A204.1 (cell line): Measurements from ENCODE around the gene KCTD4.
"Not testable (repeated sequence)": the region's sequence is repeated elsewhere in the genome, so short reads cannot be mapped to it uniquely, and the experiment has no call there.

ENCODE experiments used
- FAIRE-seq: peaks from 2 replicates; lab custom pipeline; 2012; peaks lifted over from hg19 to GRCh38; lab: Jason Lieb, UNC

Gene KCTD4

DNA sequence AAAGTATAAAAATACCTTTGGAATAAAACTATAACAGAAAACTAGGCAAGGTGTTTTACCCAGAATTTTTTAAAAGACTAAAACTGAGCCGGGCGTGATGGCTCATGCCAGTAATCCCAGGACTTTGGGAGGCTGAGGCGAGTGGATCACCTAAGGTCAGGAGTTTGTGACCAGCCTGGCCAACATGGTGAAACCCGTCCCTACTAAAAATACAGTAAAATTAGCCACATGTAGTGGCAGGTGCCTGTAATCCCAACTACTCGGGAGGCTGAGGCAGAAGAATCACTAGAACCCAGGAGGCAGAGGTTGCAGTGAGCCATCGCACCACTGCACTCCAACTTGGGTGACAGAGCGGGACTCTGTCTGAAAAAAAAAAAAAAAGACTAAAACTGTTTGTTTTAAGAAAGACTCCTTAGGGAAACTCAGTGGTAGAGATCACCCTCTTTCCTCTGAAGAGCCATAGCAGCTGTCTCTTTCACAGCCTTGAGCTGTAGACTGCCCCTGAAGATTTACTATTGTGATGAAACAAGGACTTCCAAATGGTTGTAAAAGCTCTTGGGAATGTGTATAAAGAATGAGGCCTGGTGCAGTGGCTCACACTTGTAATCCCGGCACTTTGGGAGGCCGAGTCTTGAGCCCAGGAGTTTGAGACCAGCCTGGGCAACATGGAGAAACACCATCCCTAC lies 14.7 kb upstream of the KCTD4 start:
- no peak for FAIRE-seq

GRCh38 chr13:45209229-45209628 lies 8.4 kb upstream of the KCTD4 start:
- FAIRE-seq, result no peak

- no peak for FAIRE-seq
Observed at GRCh38 chr13:45208132-45208531, 7.3 kb upstream of the KCTD4 start.

DNA sequence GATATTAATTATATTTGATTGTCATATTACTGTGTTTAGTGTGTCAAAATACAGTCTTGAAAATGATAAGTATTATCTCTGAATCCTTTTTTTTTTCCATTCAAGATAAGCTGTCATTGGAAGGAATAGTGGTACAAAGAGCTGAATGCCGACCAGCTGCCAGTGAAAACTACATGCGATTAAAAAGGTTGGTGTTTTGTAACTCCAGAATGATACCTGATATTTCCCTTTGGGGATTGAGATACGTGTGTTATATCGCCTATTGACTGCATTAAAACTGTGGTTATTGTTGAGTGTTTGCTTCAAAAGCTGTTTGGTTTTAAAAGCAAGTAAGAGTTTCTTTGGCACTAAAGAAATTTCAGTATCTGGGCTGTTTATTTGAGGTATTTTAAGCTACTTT lies 6.5 kb upstream of the KCTD4 start:
- FAIRE-seq, result no peak

DNA sequence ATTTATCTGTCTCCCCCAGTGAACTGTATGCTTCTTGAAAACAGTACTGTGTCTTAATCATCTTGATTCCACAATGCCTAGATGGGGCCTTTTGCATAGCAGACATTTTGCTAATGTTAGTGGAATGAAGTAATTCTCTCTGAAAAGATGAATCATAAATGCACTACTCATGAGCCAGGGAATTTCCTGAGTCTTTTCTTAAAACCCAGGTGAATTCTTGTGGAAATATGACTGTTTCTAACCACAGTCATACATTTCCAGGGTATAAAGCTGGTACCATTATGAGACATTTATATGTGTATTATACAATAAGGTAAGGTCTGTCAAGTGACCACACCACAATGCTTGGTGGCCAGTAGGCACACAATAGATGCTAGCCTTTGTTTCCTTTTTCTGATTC lies 5.5 kb upstream of the KCTD4 start:
- no peak for FAIRE-seq

GRCh38 chr13:45205124-45205523 lies 4.3 kb upstream of the KCTD4 start:
- FAIRE-seq, result no peak

- FAIRE-seq, result no peak
Observed at GRCh38 chr13:45199711-45200110, 1.1 kb downstream of the KCTD4 start.

- no peak for FAIRE-seq
Observed at GRCh38 chr13:45198924-45199323, 1.9 kb downstream of the KCTD4 start.

GRCh38 chr13:45198041-45198440 lies 2.8 kb downstream of the KCTD4 start:
- no peak for FAIRE-seq

DNA sequence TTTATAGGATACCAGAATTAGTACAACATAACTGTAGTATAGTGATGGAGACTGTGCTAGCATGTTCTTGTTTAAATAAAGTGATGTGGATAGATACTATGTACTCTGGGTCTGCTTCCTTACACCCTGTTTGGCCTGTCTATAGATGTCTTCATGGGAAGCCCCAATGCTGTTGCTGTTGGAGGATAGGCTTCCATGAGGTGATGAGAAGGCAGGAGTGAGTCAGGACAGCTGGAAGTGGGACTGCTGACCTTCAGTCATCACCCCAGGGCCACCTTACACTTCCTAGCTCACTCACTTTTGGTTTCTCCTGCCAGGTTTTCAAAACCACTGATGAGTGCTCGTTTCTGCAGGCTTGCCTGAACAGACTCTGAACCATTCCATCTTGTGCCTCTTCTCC lies 4.2 kb downstream of the KCTD4 start:
- FAIRE-seq, result no peak

GRCh38 chr13:45196096-45196495 lies 4.7 kb downstream of the KCTD4 start:
- FAIRE-seq, result peak; percentile 48

DNA sequence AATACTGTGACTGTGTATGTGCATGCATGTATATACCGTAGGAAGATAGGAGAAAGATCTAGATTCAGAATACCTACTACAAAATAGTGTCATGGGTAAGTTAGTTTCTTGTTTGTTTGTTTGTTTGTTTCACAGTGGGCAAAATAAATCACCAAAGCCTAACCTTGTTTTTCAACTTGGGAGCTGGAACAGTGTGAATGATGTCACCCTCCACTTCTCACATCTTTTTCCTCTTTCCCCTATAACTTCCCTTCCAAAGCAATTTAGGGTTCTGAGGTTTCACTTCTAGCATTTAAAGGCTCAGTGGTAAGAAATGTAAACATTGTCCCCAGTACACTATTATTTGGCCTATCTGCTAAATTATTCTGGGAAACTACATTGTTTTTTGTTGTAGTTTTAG lies 5.4 kb downstream of the KCTD4 start:
- FAIRE-seq, result no peak

DNA sequence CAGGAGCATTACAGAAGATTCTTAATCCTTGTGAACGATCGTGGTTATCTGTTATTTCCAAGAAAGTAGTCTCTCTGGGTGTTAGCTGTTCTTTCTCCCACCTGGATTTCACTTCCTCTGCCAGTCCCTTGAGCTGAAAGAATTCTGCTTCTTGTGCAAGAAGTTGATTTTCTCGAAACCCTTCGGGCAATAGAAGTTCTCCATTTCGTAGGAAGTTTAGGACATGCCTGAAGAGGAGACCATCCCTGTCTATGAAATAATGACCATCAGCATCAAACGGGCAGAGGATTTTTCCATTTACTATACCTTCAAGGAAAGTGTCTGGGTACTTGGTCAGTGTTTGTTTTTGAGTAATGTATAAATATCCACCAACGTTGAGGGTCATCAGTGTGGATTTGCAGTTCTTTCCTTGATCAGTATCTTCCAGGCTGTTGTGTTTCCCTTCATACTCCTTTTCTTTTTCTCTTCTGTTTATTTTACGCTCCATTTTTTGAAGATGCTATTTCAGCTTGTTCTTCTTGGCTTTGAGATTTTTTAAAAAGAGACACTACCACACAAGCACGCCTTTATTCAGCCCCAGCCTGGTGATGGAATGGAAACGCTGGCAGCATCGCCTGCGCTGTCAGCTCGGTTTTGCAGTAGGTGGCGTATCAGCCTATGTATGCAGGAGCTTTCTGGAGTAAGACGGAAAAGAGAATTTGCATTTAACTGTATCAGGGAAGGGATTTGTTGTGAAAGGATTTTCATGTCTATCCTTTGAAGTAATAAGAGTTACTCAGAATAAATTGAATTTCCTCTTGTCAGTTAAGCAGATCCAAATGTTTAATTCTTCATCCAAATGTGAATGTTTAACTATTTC lies 6.5 kb downstream of the KCTD4 start:
- FAIRE-seq, result no peak

- peak; percentile 85 for FAIRE-seq
Observed at GRCh38 chr13:45191874-45192273, 9.0 kb downstream of the KCTD4 start.

GRCh38 chr13:45189511-45189910 lies 11.3 kb downstream of the KCTD4 start:
- not testable (repeated sequence) for FAIRE-seq

- not testable (repeated sequence) for FAIRE-seq
Observed at GRCh38 chr13:45189077-45189476, 11.8 kb downstream of the KCTD4 start.

GRCh38 chr13:45185286-45185685 lies 15.6 kb downstream of the KCTD4 start:
- no peak for FAIRE-seq

- FAIRE-seq, result no peak
Observed at GRCh38 chr13:45184693-45185092, 16.2 kb downstream of the KCTD4 start.

GRCh38 chr13:45180713-45181601 lies 19.9 kb downstream of the KCTD4 start:
- peak; percentile 70 for FAIRE-seq

DNA sequence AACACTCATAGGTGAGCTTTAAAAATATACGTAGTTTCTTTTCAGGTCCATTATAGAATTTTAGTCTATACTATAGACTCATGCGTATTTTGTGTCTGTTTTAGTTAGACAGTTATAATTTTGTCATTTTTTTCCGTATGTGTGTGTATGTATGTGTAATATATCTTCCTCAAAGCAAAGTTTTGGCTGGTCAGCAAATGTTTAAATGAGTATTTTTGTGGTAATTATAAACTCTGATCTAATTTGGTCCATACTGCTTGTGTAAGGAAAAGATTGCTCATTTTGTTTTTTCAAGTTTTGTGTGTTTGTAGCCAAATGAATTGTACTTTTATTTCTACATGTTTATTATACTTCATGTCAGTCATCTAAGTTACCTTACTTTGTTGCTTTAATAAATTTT lies 20.5 kb downstream of the KCTD4 start:
- FAIRE-seq, result no peak

GRCh38 chr13:45179428-45179827 lies 21.4 kb downstream of the KCTD4 start:
- FAIRE-seq, result no peak

DNA sequence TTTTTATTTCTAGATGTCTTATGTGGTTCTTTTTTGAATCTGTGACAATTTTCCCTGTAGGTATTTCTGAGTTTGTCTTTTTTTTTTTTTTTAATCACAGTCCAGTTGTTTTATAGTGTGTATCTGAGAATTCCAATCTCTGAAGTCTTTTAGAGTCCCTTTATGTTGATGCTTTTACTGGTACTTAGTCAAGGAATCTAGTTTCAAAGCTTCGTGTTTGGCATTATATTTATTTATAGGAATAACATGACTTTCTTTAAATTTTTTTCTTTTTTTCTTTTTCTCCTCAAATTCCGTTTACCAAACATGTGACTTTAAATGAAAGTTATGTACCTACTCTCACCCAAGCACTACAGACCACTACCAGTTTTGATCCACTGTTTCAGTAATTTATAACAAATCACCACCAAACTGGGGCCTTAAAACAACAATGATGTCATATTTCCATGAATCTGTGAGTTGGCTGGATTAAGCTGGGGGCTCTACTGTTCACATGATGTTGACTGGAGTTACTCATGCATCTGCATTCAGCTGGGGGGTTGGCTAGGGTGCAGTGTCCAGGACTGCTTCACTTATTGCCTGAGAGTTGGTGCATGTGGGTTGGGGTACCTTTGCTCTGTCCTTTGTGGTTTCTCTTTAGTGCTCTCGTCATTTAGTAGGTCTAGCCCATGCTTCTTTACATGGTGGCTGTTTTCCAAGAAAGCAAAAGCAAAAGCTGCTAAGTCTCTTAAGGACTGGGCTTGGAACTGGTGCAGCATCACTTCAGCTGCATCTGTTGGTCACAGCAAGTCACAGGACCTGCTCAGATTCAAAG lies 22.3 kb downstream of the KCTD4 start:
- no peak for FAIRE-seq
